Urinary bladder (tissue), 4 donors: ENCODE measurements around the gene CCM2. TPM values are rescaled to one million over a fixed set of nuclear protein-coding genes. Genes with fewer than 3 reads are reported as not detected.
"Not testable (repeated sequence)": the region's sequence is repeated elsewhere in the genome, so short reads cannot be mapped to it uniquely, and the experiment has no call there.

Experiments used
- DNase-seq: peaks from one replicate; pipeline ENCODE4 v3.0.0-alpha.2; 2015; ENCODE audit errors: extremely low spot score
- H3K27ac ChIP-seq: one replicate; pipeline ENCODE4 v1.5.1; 2013; ENCODE audit warnings: low read depth, mild to moderate bottlenecking, moderate library complexity
- H3K36me3 ChIP-seq: one replicate; pipeline ENCODE4 v1.6.1; 2013; ENCODE audit warnings: mild to moderate bottlenecking, moderate library complexity; ENCODE audit not compliant: insufficient read depth
- H3K4me1 ChIP-seq: one replicate; pipeline ENCODE4 v1.6.1; 2013; ENCODE audit warnings: mild to moderate bottlenecking, moderate library complexity; ENCODE audit not compliant: insufficient read depth
- H3K4me3 ChIP-seq: one replicate; pipeline ENCODE4 v1.5.1; 2013; ENCODE audit warnings: low read depth, low read length
- WGBS: extraction: QIAGEN DNeasy Blood & Tissue Kit; methylation state at CpG from one replicate; pipeline ENCODE4 v1.1.7; 2013; 5-methylcytosine and 5-hydroxymethylcytosine counted together
- polyA plus RNA-seq: library from polyadenylated mRNA; stranded (reverse); fragments of 200-250 nt; gene quantifications from one replicate; pipeline ENCODE4 v1.2.3, GENCODE V29; 2013
- total RNA-seq: library from RNA; depleted of rRNA; stranded (reverse); fragments of >200 nt; gene quantifications from one replicate; pipeline ENCODE4 v1.2.3, GENCODE V29; 2014
- donor health status: healthy with polysubstance abuse.
- donor health status: healthy.

The CCM2 gene
- total and polyA plus RNA-seq, 2 donors = 19.5 to 42.0 TPM

DNA sequence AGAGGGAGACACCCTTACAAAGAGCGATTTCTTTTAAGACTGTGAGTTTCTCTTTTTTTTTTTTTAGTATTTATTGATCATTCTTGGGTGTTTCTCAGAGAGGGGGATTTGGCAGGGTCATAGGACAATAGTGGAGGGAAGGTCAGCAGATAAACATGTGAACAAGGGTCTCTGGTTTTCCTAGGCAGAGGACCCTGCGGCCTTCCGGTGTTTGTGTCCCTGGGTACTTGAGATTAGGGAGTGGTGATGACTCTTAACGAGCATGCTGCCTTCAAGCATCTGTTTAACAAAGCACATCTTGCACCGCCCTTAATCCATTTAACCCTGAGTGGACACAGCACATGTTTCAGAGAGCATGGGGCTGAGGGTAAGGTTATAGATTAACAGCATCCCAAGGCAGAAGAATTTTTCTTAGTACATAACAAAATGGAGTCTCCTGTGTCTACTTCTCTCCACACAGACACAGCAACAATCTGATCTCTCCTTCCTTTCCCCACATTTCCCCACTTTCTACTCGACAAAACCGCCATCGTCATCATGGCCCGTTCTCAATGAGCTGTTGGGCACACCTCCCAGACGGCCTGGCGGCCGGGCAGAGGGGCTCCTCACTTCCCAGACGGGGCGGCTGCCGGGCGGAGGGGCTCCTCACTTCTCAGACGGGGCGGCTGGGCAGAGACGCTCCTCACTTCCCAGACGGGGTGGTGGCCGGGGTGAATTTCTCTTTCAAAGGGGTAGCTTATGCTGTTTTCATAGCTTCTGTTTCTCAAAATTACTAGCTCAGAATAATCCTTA is 7.8 kb upstream of the CCM2 start:
- WGBS = 87% methylated on average over 21 of the region's 21 CpGs
- H3K4me3 ChIP-seq, H3K36me3 ChIP-seq, H3K4me1 ChIP-seq, H3K27ac ChIP-seq, DNase-seq: not testable (repeated sequence)

GRCh38 chr7:44994877-44995554 is 5.0 kb upstream of the CCM2 start:
- DNase-seq = no peak
- WGBS = 82% methylated on average over 5 of the region's 5 CpGs
- Histone ChIP-seq H3K4me3 (no peak overlapping the region), H3K36me3 (no peaks in the 10 kb centered on the region), H3K4me1 (no peaks in the 10 kb centered on the region), H3K27ac (no peak overlapping the region)

DNA sequence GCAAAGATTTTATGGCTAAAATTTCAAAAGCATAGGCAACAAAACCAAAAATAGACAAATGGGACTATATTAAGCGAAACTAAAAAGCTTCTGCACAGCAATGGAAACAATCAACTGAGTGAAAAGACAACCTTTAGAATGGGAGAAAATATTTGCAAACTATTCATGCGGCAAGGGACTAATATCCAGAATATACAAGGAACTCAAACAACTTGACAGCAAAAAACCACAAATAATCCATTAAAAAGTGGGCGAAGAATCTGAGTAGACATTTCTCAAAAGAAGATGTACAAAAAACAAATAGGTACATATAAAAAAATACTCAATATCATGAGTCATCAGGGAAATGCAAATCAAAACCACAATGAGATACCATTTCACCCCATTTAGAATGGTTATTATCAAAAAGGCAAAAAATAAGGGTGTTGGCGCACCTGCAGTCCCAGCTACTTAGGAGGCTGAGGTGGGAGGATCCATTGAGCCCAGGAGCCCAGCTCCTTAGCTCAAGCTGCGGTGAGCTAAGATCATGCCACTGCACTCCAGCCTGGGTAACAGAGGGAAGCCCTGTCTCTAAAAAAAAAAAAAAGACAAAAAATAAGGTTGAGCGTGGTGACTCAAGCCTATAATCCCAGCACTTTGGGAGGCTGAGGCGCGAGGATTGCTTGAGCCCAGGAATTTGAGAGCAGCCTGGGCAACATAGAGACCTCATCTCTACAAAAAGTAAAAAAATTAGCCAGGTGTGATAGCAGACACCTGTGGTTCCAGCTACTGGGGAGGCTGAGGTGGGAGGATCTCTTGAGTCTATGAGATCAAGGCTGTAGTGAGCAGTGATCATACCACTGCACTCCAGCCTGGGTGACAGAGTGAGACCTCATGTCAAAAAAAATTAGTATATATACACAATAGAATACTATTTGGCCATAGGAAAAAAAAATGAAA is 4.2 kb upstream of the CCM2 start:
- Histone ChIP-seq H3K4me1 (no peaks in the 10 kb centered on the region), H3K36me3 (no peaks in the 10 kb centered on the region), H3K4me3 (no peak overlapping the region), H3K27ac (no peak overlapping the region)
- DNase-seq = no peak
- WGBS = 94% methylated on average over 8 of the region's 8 CpGs

GRCh38 chr7:44998153-44998871 is 1.7 kb upstream of the CCM2 start:
- no peak for DNase-seq
- Histone ChIP-seq H3K36me3 (no peaks in the 10 kb centered on the region), H3K4me1 (peaks cover 2% of the 10 kb centered on the region), H3K27ac (no peak overlapping the region), H3K4me3 (no peak overlapping the region)
- 80% methylated on average over 4 of the region's 4 CpGs for WGBS

DNA sequence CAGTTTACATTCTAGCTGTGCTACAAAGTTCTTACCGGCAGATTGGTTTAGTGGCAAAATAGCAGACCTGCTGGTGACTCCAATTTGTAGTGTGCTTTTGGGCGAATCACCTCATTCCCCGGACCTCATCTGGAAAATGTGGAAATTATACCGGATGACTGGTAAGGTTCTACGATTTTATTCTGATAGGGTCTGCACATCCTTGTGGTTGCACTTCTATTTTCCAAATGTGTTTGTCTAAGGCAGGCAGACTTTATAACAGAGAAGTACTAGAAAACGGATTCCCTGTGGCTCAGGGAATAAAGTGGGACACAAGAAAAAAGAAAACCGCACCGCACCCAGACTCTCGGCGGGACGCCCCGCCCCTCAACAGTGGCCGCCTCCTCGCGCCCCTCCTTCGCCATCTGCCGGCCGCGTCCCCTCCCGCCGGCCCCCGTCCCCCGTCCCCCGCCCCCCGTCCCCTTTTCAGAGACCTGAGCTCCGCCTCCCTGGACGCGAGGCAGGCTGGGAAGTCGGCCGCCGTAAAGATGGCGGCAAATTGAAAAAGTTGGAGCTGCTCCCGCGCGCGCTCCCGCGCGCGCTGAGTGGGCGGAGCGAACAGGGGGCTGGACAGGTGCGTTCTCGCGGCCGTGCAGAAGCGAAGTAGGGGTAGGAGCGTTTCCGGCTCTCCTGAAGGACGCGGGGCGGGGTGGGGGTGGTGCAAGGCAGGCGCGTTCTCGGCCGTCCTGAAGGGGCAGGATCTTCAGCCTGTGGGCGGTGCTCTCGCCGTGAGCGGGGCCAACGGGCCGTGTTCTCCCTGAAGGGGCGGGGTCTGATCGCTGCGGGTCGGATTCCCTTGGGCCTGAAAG is 532 bp upstream of the CCM2 start:
- peak overlapping the region; percentile 53 for H3K27ac ChIP-seq
- WGBS = 1% methylated on average over 66 of the region's 66 CpGs
- H3K36me3 ChIP-seq = no peaks in the 10 kb centered on the region
- DNase-seq = peak; percentile 99
- peaks cover 2% of the 10 kb centered on the region for H3K4me1 ChIP-seq
- peak overlapping the region; percentile 12 for H3K4me3 ChIP-seq

DNA sequence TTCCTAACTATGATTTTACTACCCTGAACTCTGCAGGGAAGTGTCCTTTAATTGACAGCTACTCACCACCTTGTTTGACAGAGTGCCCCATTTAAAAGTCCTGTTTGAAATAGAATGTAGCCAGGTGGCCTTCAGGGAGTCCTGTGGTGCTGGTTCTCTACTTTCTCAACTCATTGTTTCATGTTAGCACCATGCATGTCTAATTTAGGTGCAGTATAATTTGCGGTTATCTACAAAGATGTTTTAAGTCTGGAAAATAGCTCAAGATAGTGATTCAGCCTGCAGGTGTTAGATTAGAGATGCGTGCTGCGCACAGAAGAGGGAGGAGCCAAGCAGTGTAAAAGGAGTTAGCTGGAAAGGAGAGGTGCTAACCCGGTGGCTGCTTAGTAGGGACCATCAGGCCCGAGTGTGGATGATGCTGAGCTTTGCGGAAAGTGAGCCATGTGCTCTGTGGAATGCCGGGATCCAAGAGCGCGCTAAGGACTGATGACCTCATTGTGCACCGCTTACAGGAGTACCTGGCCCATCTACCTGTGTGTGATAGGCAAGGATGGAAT is 1.2 kb downstream of the CCM2 start:
- Histone ChIP-seq H3K4me3 (no peak overlapping the region), H3K36me3 (no peaks in the 10 kb centered on the region), H3K4me1 (peaks cover 2% of the 10 kb centered on the region), H3K27ac (no peak overlapping the region)
- 46% methylated on average over 10 of the region's 10 CpGs for WGBS
- no peak for DNase-seq

DNA sequence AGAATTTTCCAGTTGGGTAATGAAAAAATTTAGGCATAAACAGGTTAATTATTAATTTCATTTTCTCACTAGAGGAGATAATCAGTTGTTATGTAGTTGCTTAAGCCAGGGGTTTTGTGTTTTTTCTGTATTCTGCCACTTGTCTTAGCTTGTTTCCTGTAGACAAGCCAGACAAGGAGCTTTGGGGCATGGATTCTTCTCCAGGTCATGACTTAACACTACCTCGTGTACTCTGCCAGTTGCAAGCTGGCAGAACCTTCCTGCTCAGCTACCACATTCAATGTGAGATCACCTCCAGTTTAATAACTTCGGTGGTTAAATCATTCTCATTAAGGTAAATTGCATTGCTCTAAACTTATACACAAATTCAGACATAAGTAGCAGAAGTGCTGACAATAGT is 1.8 kb downstream of the CCM2 start:
- WGBS = 50% methylated on average over 2 of the region's 2 CpGs
- peaks cover 2% of the 10 kb centered on the region for H3K4me1 ChIP-seq
- H3K27ac ChIP-seq = no peak overlapping the region
- H3K4me3 ChIP-seq = no peak overlapping the region
- DNase-seq = no peak
- H3K36me3 ChIP-seq = no peaks in the 10 kb centered on the region

GRCh38 chr7:45003789-45004188 is 3.8 kb downstream of the CCM2 start:
- WGBS = 98% methylated on average over 4 of the region's 4 CpGs
- no peak for DNase-seq
- Histone ChIP-seq H3K27ac (no peak overlapping the region), H3K4me3 (no peak overlapping the region), H3K4me1 (peaks cover 2% of the 10 kb centered on the region), H3K36me3 (no peaks in the 10 kb centered on the region)

GRCh38 chr7:45007106-45007505 is 7.1 kb downstream of the CCM2 start:
- Histone ChIP-seq H3K4me3 (no peak overlapping the region), H3K4me1 (no peaks in the 10 kb centered on the region), H3K27ac (no peak overlapping the region), H3K36me3 (no peaks in the 10 kb centered on the region)
- 92% methylated on average over 7 of the region's 7 CpGs for WGBS
- no peak for DNase-seq

DNA sequence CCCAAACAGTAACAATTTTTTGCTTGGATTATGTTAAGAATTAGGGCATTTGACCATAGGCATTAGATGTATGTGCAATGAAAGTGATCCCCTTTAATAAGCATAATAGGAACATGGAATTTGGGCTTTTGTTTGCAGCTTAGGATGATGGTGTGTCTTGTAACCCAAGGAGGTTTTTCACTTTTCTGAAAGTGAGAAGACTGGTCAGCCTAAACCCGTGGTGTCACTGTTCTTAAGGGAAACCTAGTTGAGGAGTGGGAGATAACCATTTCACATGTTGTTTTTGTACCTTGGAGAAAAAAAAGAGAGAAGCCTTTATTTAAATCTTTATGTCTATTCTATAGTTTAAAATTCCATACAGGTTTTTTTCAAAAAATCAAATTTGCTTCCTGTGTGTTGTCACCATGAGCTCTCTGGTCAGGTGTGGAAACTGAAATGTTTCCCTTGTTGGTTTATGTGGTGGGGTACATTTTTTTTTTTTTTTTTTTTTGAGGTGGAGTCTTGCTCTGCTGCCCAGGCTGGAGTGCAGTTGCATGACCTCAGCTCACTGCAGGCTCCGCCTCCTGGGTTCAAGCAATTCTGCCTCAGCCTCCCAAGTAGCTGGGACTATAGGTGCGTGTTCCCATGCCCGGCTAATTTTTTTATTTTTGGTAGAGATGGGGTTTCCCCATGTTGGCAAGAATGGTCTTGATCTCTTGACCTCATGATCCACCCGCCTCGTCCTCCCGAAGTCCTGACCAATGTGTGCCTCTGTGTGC is 7.7 kb downstream of the CCM2 start:
- WGBS = 96% methylated on average over 7 of the region's 7 CpGs

GRCh38 chr7:45013465-45013967 is 13.5 kb downstream of the CCM2 start:
- no peak for DNase-seq
- Histone ChIP-seq H3K4me3 (no peak overlapping the region), H3K27ac (no peak overlapping the region), H3K4me1 (no peaks in the 10 kb centered on the region), H3K36me3 (no peaks in the 10 kb centered on the region)
- WGBS = 89% methylated on average over 2 of the region's 2 CpGs

More for the DNA sequence above, 7.7 kb downstream of the CCM2 start:
- Histone ChIP-seq H3K4me1 (no peaks in the 10 kb centered on the region), H3K4me3 (no peak overlapping the region), H3K36me3 (no peaks in the 10 kb centered on the region), H3K27ac (no peak overlapping the region)
- no peak for DNase-seq
